Activated CD8-positive, alpha-beta T cell treated with anti-CD3 and anti-CD28 coated beads for 36 hours (primary cell): Measurements from ENCODE around the gene METTL22. TPM values are rescaled to one million over a fixed set of nuclear protein-coding genes. Genes with fewer than 3 reads are reported as not detected.

Experiments
- ATAC-seq: fragments of 200-7000 bp; cut with Tn5 transposase; one replicate; pipeline ENCODE4 v1.10.0; 2021; ENCODE audit warnings: mild to moderate bottlenecking, moderate library complexity
- CTCF ChIA-PET: fragments of 350-600 bp; sonication (Branson Sonifier 250); formaldehyde crosslinking; loops from one replicate; lab custom pipeline; 2021; ENCODE audit warnings: antibody characterized with exemption; lab: Charles Lee
- POLR2A ChIA-PET: fragments of 350-600 bp; sonication (Branson Sonifier 250); formaldehyde crosslinking; loops from one replicate; lab custom pipeline; 2021; ENCODE audit warnings: antibody characterized with exemption; lab: Charles Lee
- DNase-seq: peaks from one replicate; pipeline ENCODE4 v3.0.0-alpha.2; 2020
- H3K27ac Mint-ChIP-seq: one replicate; pipeline ENCODE4 v1.8.0; 2021; ENCODE audit warnings: mild to moderate bottlenecking, mixed read lengths
- H3K27me3 Mint-ChIP-seq: one replicate; pipeline ENCODE4 v1.8.0; 2021; ENCODE audit warnings: mixed read lengths
- H3K36me3 Mint-ChIP-seq: one replicate; pipeline ENCODE4 v1.8.0; 2021; ENCODE audit warnings: low read depth, mixed read lengths
- H3K4me1 Mint-ChIP-seq: one replicate; pipeline ENCODE4 v1.8.0; 2021; ENCODE audit warnings: low read depth, mixed read lengths
- H3K4me3 Mint-ChIP-seq: one replicate; pipeline ENCODE4 v1.8.0; 2021; ENCODE audit warnings: mild to moderate bottlenecking, moderate library complexity, mixed read lengths
- H3K9me3 Mint-ChIP-seq: one replicate; pipeline ENCODE4 v1.8.0; 2021; ENCODE audit warnings: mixed read lengths
- intact Hi-C: fragments of 100-400 bp; cut with micrococcal nuclease; formaldehyde crosslinking; loops from one replicate; pipeline ENCODE4 v1.10.0; 2022
- total RNA-seq, 2 experiments: library from RNA; stranded (reverse); gene quantifications; one replicate each; pipeline ENCODE4 v1.2.3, GENCODE V29; 2021
- TF ChIP-seq, protein P1 (sequence below): fragments of 200-600 bp; IDR thresholded peaks from one replicate; pipeline ENCODE4 v1.8.0; 2022; ENCODE audit warnings: antibody characterized with exemption, mild to moderate bottlenecking

The METTL22 gene
- total RNA-seq, 2 experiments from 2014 or later, result 31.7 to 31.9 TPM

DNA sequence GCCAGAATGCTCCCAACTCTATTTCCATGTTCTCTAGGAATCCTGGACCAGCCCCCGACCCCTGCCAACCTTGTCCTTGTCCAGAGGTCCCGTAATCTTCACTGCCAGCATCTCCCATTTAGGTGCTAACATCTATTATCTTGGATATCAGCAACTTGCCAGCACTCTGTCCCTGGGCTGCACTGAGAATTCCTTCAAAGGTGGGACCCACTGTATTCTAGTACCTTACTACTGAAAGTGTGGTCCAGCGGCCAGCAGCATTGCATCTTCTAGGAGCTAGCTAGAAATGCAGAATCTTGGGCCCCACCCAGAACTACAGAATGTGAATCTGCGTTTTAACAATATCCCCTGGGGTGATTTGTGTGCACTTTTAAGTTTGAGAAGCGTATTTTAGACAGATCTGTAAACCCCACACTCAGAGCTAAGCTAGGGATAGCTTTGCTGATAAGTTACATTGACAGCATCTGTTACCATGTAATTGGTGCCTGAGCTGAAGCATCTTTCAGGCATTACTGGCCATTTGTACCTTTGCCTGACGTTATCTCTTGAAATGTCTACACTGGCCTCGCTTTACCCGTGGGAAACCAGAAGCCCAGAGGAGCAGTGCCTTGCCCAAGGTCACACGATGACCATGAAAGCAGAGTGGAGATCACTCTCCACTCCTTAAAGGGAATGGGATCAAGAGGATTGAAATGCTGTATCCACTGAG, 61.2 kb downstream of the METTL22 start:
- H3K27me3 Mint-ChIP-seq, result no peaks in the 10 kb centered on the region
- peaks cover 17% of the 10 kb centered on the region for H3K36me3 Mint-ChIP-seq
- CTCF ChIA-PET, result interaction anchor here (1.2 kb wide), 1 partner anchor 11 kb away, joined by 3 read pairs; no protein-coding TSS in a partner anchor
- TF ChIP-seq, protein P1, sequence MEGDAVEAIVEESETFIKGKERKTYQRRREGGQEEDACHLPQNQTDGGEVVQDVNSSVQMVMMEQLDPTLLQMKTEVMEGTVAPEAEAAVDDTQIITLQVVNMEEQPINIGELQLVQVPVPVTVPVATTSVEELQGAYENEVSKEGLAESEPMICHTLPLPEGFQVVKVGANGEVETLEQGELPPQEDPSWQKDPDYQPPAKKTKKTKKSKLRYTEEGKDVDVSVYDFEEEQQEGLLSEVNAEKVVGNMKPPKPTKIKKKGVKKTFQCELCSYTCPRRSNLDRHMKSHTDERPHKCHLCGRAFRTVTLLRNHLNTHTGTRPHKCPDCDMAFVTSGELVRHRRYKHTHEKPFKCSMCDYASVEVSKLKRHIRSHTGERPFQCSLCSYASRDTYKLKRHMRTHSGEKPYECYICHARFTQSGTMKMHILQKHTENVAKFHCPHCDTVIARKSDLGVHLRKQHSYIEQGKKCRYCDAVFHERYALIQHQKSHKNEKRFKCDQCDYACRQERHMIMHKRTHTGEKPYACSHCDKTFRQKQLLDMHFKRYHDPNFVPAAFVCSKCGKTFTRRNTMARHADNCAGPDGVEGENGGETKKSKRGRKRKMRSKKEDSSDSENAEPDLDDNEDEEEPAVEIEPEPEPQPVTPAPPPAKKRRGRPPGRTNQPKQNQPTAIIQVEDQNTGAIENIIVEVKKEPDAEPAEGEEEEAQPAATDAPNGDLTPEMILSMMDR, result no peak
- no peak for DNase-seq
- peaks cover 3% of the 10 kb centered on the region for H3K4me1 Mint-ChIP-seq
- intact Hi-C loops, result no loop called here
- ATAC-seq, result no peak
- no peak overlapping the region for H3K27ac Mint-ChIP-seq
- peaks cover 7% of the 10 kb centered on the region for H3K9me3 Mint-ChIP-seq
- H3K4me3 Mint-ChIP-seq, result no peak overlapping the region
- POLR2A ChIA-PET, result no interaction called here

DNA sequence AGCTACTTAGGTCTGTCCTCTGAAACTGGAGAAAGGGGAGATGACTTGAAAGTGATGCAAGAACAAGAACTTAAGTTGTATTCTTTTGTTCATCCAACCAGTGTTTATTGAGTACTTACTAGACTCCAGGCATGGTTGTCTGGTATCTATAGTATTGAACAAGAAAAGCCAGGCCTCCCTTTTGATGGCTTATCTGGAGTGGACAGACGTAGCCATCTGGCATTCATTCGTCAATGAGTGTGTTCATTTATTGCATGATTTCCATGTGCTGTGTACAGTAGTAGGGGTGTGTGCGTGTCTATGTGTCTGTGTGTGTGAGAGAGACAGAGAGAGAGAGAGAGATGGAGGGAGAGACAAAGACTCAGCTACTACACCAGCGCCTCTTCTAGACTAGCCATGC, 62.1 kb downstream of the METTL22 start:
- H3K9me3 Mint-ChIP-seq, result peaks cover 7% of the 10 kb centered on the region
- H3K27ac Mint-ChIP-seq, result no peak overlapping the region
- intact Hi-C loops, result no loop called here
- CTCF ChIA-PET, result interaction anchor here (1.2 kb wide), 1 partner anchor 10 kb away, joined by 3 read pairs; no protein-coding TSS in a partner anchor
- H3K27me3 Mint-ChIP-seq, result no peaks in the 10 kb centered on the region
- peaks cover 3% of the 10 kb centered on the region for H3K4me1 Mint-ChIP-seq
- no peak for DNase-seq
- no peak for ATAC-seq
- TF ChIP-seq, protein P1, result no peak
- POLR2A ChIA-PET, result interaction anchor here (0.6 kb wide), 1 partner anchor 75 kb away, joined by 4 read pairs; no protein-coding TSS in a partner anchor
- peaks cover 16% of the 10 kb centered on the region for H3K36me3 Mint-ChIP-seq
- H3K4me3 Mint-ChIP-seq, result no peak overlapping the region

DNA sequence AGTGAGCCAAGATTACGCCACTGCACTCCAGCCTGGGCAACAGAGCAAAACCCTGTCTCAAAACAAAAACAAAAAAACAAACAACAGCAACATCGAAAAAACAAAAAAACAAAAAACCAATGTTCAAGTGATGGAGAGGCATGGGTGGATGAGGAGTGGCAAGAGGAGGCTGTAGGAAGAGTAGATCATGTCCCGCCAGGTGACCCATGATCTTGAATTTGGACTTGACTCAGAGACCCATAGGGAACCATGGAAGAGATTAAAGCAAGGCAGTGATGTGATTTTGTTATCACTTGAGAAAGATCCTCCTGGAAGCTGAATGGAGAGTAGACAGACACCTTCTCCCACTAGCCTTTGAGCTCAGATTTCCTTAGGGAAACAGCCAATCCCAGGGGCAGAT, 64.1 kb downstream of the METTL22 start:
- POLR2A ChIA-PET, result no interaction called here
- intact Hi-C loops, result no loop called here
- no peak overlapping the region for H3K27ac Mint-ChIP-seq

DNA sequence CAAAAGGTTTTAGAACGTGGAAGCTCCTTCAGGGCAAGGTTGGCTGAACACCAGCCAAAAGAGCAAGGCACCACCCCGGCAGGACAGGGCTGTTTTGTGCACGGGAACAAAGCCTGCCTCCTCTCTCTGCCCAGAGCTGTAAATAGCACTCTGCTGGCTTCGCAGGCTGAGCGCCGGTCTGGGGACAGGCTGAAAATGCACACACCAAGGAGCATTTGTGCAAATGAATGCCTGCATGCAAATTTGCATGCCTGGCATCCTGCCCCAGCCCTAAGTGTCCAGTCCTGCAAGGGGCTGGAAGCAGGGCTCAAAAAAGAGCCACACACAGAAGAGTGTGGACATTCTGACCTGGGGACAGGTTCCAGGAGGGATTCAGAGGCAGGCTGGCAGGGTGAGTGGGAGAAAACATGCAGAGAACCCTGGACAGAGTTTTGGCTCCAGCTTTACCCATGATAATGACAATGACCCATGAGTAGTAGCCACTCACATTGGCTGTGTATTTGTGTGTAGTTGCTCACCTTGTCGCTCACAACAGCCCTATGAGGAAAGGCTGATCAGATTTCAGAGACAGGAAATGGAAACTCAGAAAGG, 64.6 kb downstream of the METTL22 start:
- ATAC-seq (no peak), DNase-seq (no peak)
- Mint-ChIP-seq H3K27ac (no peak overlapping the region), H3K9me3 (peaks cover 14% of the 10 kb centered on the region), H3K4me3 (no peak overlapping the region), H3K27me3 (no peaks in the 10 kb centered on the region), H3K4me1 (no peaks in the 10 kb centered on the region), H3K36me3 (peaks cover 24% of the 10 kb centered on the region)
- TF ChIP-seq, protein P1, result no peak
- intact Hi-C loops, result no loop called here
- ChIA-PET CTCF (no interaction called here), POLR2A (no interaction called here)

More for the DNA sequence above, 64.1 kb downstream of the METTL22 start:
- peaks cover 2% of the 10 kb centered on the region for H3K4me1 Mint-ChIP-seq
- no peak overlapping the region for H3K4me3 Mint-ChIP-seq
- H3K9me3 Mint-ChIP-seq, result peaks cover 12% of the 10 kb centered on the region
- no peak for ATAC-seq
- H3K27me3 Mint-ChIP-seq, result no peaks in the 10 kb centered on the region
- peaks cover 21% of the 10 kb centered on the region for H3K36me3 Mint-ChIP-seq
- TF ChIP-seq, protein P1, result no peak
- CTCF ChIA-PET, result no interaction called here
- DNase-seq, result no peak

DNA sequence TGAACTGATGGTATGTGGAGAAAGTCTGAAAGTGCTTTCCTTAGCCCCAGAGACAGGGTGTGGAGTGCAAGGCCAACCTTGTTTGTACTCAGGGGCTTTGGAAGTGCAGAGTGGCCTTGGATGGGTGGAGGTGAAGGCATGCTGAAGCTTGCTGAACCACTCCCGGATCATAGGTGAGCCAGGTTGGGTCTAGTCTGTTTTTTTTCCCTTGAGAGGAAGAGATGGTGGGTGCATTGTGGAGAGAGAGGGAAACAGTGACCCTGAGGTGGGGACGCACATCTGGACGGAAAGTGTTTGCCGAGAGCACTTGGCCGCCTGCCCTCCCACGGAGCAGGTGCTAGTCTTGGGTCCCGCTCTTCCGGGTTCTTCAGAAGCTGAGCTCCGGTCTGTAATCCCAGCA, 65.4 kb downstream of the METTL22 start:
- Mint-ChIP-seq H3K4me1 (no peaks in the 10 kb centered on the region), H3K27me3 (no peaks in the 10 kb centered on the region), H3K36me3 (peaks cover 24% of the 10 kb centered on the region), H3K9me3 (peaks cover 14% of the 10 kb centered on the region), H3K27ac (no peak overlapping the region), H3K4me3 (no peak overlapping the region)
- no peak for ATAC-seq
- ChIA-PET POLR2A (no interaction called here), CTCF (no interaction called here)
- TF ChIP-seq, protein P1, result no peak
- intact Hi-C loops, result no loop called here
- no peak for DNase-seq
